HuH-7 (cell line): ENCODE data around the gene HPCAL1.

Source experiments
- DNase-seq: peaks from one replicate; pipeline ENCODE4 v3.0.0; 2011; ENCODE audit warnings: low spot score

HPCAL1 gene

GRCh38 chr2:10303694-10304378 is 1.1 kb downstream of the HPCAL1 start:
- peak; percentile 46 for DNase-seq

- no peak for DNase-seq
Observed at GRCh38 chr2:10304458-10305253, 2.0 kb downstream of the HPCAL1 start.

GRCh38 chr2:10305254-10305635 is 2.5 kb downstream of the HPCAL1 start:
- no peak for DNase-seq

DNA sequence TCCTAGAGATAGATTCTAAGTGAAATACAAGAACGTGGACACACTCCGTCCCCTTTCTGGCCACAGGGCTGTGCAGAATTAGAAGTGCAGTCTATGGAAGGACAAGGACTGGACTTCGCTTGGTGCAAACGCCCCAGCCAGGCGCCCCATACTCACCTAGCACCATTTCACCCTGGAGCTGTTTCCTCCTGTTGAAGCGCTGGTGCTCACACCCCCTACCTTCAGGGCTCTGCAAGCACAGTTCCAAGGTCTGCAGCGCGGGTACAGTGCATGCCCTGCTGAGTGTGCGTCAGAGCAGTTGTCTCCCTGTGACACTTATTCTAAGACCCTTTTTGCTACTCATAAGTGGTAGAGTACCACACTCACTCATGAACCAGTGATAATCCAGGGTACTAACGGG is 3.0 kb downstream of the HPCAL1 start:
- DNase-seq: peak; percentile 47

DNA sequence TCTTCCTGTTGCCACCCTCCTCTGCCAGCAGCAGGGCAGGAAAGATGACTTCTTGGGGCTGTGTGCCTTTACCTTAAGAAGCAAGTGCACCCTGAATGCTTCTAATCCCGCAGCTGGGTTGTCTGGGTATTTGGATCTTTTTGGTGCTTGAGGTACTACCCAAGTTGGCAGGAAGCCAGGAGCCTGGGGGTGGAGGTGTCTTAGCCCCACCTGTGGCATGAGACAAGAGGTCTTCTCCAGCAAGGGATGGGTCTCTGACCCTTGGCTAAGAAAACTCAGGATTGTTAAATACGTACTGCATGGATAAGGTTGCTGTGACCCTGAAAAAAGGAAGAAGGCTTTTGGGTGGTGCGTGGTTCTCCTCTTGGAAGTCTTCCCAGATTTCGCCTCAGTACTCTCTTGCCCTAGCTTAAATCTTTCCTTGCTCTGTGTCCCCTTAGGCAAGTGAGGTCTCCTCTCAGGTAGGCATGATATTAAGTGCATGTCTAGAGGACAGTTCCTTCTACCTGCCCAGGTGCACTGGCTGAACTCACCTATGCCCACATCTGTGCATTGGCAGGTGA is 4.3 kb downstream of the HPCAL1 start:
- no peak for DNase-seq

GRCh38 chr2:10307561-10308156 is 5.0 kb downstream of the HPCAL1 start:
- no peak for DNase-seq

DNA sequence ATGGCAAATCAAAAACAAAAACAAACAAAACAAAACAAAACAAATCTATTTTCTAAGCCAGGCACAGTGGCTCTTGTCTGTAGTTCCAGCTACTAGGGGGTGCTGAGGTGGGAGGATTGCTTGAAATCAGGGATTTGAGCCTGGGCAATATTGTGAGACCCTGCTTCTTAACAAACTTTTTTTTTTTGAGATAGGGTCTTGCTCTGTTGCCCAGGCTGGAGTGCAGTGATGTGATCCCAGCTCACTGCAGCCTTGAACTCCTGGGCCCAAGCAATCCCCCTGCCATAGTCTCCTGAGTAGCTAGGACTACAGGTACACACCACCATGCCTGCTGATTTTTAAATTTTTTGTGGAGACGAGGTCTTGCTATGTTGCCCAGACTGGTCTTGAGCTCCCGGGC is 6.2 kb downstream of the HPCAL1 start:
- DNase-seq: no peak

DNA sequence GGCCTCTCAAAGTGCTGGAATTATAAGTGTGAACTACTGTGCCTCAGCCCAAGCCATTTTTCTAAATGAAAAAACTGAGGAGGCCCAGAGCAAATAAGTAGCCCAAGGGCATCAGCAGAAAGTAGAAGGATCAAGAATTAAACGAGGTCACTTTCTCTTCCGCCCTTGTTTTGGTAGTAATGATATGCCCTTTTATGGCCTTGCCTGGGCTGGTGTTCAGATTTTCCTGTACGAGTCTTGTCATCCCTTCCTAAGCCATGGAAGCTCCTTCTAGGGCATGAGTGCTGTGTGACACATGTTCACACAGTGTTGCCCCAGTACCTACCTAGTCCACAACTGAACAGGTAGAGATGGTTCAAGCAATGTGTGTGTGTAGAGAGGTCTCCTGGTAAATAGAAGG is 6.6 kb downstream of the HPCAL1 start:
- no peak for DNase-seq

DNA sequence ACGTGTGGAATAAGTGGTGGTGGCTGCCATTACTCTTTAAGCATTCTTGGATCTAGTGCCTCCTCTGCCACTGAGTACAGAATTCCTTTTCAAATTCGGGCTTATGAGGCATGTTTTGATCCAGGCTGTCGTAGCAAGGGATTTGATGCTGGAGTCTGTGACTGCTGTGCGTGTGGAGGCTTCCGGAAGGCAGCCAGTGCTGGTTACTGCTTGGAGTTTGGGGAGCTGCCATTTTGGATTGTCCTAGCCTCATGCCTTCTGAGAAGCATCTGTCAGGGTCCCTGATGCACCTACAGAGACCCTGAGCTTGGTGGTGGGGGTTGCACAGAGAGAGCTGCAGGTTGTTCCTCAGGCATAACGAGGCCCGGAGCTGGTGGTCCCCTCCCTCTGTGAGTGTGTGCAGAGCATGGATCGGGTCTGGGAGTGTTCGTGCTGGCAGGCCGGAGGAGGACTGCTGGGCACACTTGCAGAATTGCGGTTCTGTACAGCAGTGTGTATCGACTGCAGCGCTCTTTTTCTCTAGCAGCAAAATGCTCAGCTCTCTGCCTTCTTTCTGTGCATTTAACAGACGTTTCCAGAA is 7.7 kb downstream of the HPCAL1 start:
- no peak for DNase-seq

GRCh38 chr2:10311736-10312135 is 9.0 kb downstream of the HPCAL1 start:
- DNase-seq: no peak

DNA sequence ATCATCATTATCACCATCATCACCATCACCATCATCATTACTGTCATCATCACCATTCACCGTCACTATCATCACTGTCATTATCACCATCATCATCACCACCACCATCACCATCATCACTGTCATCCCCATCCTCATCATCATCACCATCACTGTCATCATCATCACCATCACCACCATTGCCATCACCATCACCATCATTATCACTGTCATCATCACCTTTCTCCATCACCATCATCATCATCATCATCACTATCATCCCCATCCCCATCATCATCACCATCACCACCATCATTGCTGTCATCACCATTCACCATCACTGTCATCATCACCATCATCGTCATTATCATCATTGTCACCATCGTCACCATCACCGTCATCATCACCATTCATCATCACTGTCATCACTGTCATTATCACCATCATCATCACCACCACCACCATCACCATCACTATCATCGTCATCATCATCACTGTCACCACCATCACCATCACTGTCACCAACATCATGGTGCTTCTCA is 9.8 kb downstream of the HPCAL1 start:
- no peak for DNase-seq

GRCh38 chr2:10316336-10316735 is 13.6 kb downstream of the HPCAL1 start:
- no peak for DNase-seq

DNA sequence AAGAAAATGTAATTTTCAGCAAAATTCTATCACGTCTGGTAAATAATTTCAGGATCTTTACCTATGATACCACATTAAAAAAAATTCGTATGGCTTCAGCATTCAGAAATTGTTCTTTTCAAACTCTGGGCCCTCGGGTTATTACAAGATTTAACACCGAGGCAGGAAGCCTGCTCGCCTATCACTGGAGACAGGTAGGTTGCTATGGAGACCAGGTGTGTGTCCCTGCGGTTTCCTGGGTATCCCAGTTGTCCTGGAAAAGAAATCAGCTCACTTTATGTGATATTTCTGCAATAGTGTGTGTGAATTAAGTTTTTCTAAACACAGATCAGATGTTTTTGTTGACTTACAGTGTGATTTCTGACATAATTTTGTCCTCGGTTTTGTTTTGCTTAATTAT is 14.2 kb downstream of the HPCAL1 start:
- no peak for DNase-seq

- DNase-seq: no peak
Observed at GRCh38 chr2:10317646-10318045, 14.9 kb downstream of the HPCAL1 start.

- DNase-seq: no peak
Observed at GRCh38 chr2:10318345-10318744, 15.6 kb downstream of the HPCAL1 start.

DNA sequence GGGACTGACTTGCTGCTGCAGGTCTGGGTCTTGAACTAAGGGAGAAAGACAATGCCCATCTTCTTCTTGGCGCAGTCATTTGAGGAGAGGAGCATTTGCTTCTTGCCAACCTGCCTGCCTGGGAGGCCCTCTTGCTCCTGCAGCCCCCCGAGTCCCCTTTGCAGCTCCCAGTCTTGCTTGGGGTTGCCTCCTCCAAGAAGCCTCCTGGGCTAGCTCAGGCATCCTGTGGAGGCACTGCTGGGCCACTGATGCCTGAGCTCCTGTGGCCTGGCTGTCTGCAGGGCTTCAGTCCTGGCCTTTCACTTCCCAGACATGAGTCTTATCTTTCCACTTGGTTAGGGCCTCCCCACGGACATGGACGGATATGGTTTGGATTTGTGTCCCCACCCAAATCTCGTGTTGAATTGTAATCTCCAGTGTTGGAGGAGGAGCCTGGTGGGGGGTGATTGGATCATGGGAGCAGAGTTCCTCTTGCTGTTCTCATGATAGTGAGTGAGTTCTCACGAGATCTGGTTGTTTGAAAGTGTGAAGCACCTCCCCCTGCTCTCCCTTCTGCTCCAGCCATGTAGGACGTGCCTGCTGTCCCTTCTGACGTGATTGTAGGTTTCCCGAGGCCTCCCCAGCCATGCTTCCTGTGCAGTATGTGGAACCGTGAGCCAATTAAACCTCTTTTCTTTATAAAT is 17.3 kb downstream of the HPCAL1 start:
- no peak for DNase-seq

- no peak for DNase-seq
Observed at GRCh38 chr2:10320575-10320931, 17.8 kb downstream of the HPCAL1 start.

GRCh38 chr2:10320933-10321332 is 18.2 kb downstream of the HPCAL1 start:
- DNase-seq: no peak

- DNase-seq: no peak
Observed at GRCh38 chr2:10321622-10322021, 18.9 kb downstream of the HPCAL1 start.

GRCh38 chr2:10322481-10322880 is 19.8 kb downstream of the HPCAL1 start:
- DNase-seq: no peak

- DNase-seq: no peak
Observed at GRCh38 chr2:10322973-10323372, 20.3 kb downstream of the HPCAL1 start.

GRCh38 chr2:10323535-10323934 is 20.8 kb downstream of the HPCAL1 start:
- no peak for DNase-seq
